ENCODE data around the gene CDRT4. TPM values are rescaled to one million over a fixed set of nuclear protein-coding genes. Genes with fewer than 3 reads are reported as not detected.

The CDRT4 gene
- total and polyA plus RNA-seq, 5 donors from 2014 or later, result 0.22 to 21.0 (median 1.6) TPM

DNA sequence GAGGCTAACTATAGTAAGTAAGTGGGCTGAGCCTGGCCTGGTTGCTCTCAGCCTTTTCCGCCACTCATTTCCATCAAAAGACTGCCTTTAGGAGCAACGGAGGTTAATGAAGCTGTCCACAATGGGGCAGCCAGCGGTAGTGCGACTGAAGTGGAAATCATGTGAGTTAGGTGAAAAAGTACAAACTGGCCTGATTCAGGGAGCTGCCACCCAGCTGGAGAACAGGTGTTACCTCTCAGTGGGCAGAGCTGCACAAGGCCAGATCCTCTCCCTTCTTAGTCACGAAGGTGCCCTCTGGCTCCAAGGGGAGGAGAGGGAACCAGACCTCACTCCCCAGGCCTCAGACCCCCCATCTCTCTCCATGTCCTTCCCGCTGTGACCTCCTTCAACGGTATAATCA lies 34.4 kb upstream of the CDRT4 start:
- no peak for DNase-seq
- no peaks in the 10 kb centered on the region for H3K9me3 ChIP-seq (ENCODE audit: control insufficient read depth in 2 of 2, low read length in 2 of 2)
- Mint-ChIP-seq H3K4me3 (no peak overlapping the region), H3K27ac (peak overlapping the region in 1 of 3 donors; percentile 21), H3K9me3 (no peaks in the 10 kb centered on the region), H3K4me1 (peaks cover 5 to 17% (median 12%) of the 10 kb centered on the region in 4 donors), H3K36me3 (peaks cover 52% of the 10 kb centered on the region), H3K27me3 (peaks cover 4% of the 10 kb centered on the region)
- peaks cover 19% of the 10 kb centered on the region for H3K36me3 ChIP-seq (ENCODE audit: control insufficient read depth, insufficient read depth, low read length)
- H3K27me3 ChIP-seq (ENCODE audit: control insufficient read depth, insufficient read depth, low read length), result no peaks in the 10 kb centered on the region
- H3K4me3 ChIP-seq (ENCODE audit: low read depth, low read length), result no peak overlapping the region
- H3K27ac ChIP-seq (ENCODE audit: insufficient read depth, low read length, poor library complexity, severe bottlenecking), result no peak overlapping the region
- ATAC-seq (ENCODE audit: low read depth in 2 of 2), result no peak
- H3K4me1 ChIP-seq (ENCODE audit: control insufficient read depth, insufficient read depth, low read length, poor library complexity, severe bottlenecking), result peaks cover 7% of the 10 kb centered on the region

DNA sequence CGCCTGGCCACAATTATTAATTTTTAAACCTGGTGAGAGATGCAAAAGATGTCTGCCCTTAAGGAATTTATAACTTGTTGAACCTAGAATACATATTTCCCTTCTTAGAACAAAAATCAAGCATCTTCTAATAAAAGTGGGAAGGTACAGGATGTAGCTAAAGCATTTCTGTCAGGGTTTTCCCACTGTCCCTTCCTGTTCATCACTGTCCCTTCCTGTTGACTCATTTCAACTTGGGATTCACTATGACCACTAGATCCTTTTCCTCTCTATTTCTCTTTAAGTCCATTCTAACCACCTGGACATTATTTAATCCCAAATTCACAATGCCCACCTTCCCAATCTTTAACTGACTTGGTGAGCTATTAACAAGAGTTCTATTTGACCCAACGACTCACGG lies 33.9 kb upstream of the CDRT4 start:
- H3K36me3 ChIP-seq (ENCODE audit: control insufficient read depth, insufficient read depth, low read length), result peaks cover 23% of the 10 kb centered on the region
- no peak overlapping the region for H3K27ac ChIP-seq (ENCODE audit: insufficient read depth, low read length, poor library complexity, severe bottlenecking)
- no peaks in the 10 kb centered on the region for H3K9me3 ChIP-seq (ENCODE audit: control insufficient read depth in 2 of 2, low read length in 2 of 2)
- H3K27me3 ChIP-seq (ENCODE audit: control insufficient read depth, insufficient read depth, low read length), result no peaks in the 10 kb centered on the region
- no peaks in the 10 kb centered on the region for H3K9me3 Mint-ChIP-seq
- H3K36me3 Mint-ChIP-seq, result peaks cover 48% of the 10 kb centered on the region
- peaks cover 4% of the 10 kb centered on the region for H3K27me3 Mint-ChIP-seq
- no peak overlapping the region for H3K4me3 Mint-ChIP-seq
- peak overlapping the region in 1 of 3 donors; percentile 21 for H3K27ac Mint-ChIP-seq
- peaks cover 7% of the 10 kb centered on the region for H3K4me1 ChIP-seq (ENCODE audit: control insufficient read depth, insufficient read depth, low read length, poor library complexity, severe bottlenecking)
- no peak overlapping the region for H3K4me3 ChIP-seq (ENCODE audit: low read depth, low read length)
- no peak for ATAC-seq (ENCODE audit: low read depth in 2 of 2)
- H3K4me1 Mint-ChIP-seq, result peaks cover 5 to 17% (median 12%) of the 10 kb centered on the region in 4 donors
- no peak for DNase-seq

DNA sequence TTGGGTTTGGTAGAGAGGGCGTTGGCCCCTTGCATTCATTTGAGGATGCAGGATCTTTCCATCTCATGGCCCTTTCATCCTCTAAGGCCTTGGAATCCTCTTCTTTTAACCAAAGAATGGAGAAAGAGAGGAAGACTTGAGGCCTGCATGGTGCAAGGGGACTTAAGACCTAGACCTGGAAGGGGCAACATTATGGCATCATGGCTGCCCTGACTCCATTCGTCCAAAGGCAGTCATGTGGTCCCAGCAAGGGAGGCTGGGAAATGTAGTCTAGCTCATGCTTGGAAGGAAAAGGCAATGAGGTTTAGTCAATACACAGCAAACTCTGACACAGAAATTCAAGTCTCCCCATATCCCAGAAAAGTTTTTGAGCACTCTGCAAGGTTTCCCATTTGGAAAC lies 30.7 kb upstream of the CDRT4 start:
- Mint-ChIP-seq H3K4me1 (peaks cover 5 to 10% (median 6%) of the 10 kb centered on the region in 4 donors), H3K27me3 (peaks cover 4% of the 10 kb centered on the region), H3K9me3 (no peaks in the 10 kb centered on the region), H3K36me3 (peaks cover 44% of the 10 kb centered on the region), H3K27ac (no peak overlapping the region), H3K4me3 (no peak overlapping the region)
- no peaks in the 10 kb centered on the region for H3K9me3 ChIP-seq (ENCODE audit: control insufficient read depth in 2 of 2, low read length in 2 of 2)
- no peak overlapping the region for H3K27ac ChIP-seq (ENCODE audit: insufficient read depth, low read length, poor library complexity, severe bottlenecking)
- H3K4me1 ChIP-seq (ENCODE audit: control insufficient read depth, insufficient read depth, low read length, poor library complexity, severe bottlenecking), result peaks cover 6% of the 10 kb centered on the region
- no peaks in the 10 kb centered on the region for H3K27me3 ChIP-seq (ENCODE audit: control insufficient read depth, insufficient read depth, low read length)
- no peak overlapping the region for H3K4me3 ChIP-seq (ENCODE audit: low read depth, low read length)
- peak in 1 of 3 donors; percentile 14 for DNase-seq
- no peak for ATAC-seq (ENCODE audit: low read depth in 2 of 2)
- peaks cover 33% of the 10 kb centered on the region for H3K36me3 ChIP-seq (ENCODE audit: control insufficient read depth, insufficient read depth, low read length)

DNA sequence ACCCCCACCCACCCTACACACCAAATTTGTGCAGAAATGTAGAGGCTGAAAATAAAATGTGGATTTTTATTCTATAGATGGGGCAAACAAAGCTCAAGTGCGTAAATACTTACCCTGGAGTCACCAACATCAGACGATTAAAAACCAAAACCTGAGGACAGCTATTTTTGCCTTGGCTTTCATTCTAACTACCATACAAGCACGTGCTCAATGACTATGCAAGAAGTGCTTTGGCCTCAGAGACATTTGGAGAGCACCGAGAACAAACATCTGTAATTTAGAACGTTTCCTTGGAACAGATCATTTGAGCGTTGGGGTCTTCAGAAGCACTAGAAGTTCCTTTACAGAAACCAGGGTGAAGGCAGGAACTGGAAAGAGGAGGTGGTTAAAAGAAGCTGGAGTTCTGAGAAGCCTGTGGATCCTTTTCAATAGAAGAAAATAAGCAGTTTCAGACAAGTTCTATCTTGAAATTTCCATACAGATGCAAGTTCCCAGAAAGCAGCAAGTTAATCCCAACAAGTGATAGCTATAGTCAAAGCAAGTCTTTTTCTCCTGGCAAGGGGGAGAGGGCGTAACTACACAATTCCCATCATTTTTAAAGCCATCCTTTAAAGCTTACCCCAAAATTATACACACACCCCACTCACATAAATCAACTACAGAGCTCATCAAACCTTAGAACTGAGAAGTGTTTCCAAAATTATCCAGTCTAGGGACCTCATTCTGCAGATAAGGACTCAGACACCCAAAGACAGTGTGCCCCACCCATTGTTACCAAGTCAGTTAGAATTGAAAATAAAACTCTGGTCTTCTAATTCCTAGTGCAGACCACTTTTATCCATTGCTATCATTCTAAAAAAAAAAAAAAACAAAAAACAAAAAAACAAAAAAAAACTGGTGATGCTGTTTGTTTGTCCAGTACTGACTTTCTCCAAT lies 29.6 kb upstream of the CDRT4 start:
- H3K27ac ChIP-seq (ENCODE audit: insufficient read depth, low read length, poor library complexity, severe bottlenecking), result no peak overlapping the region
- H3K4me3 Mint-ChIP-seq, result no peak overlapping the region
- H3K27ac Mint-ChIP-seq, result peak overlapping the region in 1 of 3 donors; percentile 9
- ATAC-seq (ENCODE audit: low read depth in 2 of 2) (no peak), DNase-seq (no peak)
- no peaks in the 10 kb centered on the region for H3K9me3 Mint-ChIP-seq
- no peak overlapping the region for H3K4me3 ChIP-seq (ENCODE audit: low read depth, low read length)
- H3K27me3 ChIP-seq (ENCODE audit: control insufficient read depth, insufficient read depth, low read length), result no peaks in the 10 kb centered on the region
- no peaks in the 10 kb centered on the region for H3K27me3 Mint-ChIP-seq
- no peaks in the 10 kb centered on the region for H3K4me1 ChIP-seq (ENCODE audit: control insufficient read depth, insufficient read depth, low read length, poor library complexity, severe bottlenecking)
- H3K4me1 Mint-ChIP-seq, result peaks cover 0 to 5% (median 3%) of the 10 kb centered on the region in 4 donors
- no peaks in the 10 kb centered on the region for H3K9me3 ChIP-seq (ENCODE audit: control insufficient read depth in 2 of 2, low read length in 2 of 2)
- peaks cover 33% of the 10 kb centered on the region for H3K36me3 ChIP-seq (ENCODE audit: control insufficient read depth, insufficient read depth, low read length)
- H3K36me3 Mint-ChIP-seq, result peaks cover 48% of the 10 kb centered on the region

DNA sequence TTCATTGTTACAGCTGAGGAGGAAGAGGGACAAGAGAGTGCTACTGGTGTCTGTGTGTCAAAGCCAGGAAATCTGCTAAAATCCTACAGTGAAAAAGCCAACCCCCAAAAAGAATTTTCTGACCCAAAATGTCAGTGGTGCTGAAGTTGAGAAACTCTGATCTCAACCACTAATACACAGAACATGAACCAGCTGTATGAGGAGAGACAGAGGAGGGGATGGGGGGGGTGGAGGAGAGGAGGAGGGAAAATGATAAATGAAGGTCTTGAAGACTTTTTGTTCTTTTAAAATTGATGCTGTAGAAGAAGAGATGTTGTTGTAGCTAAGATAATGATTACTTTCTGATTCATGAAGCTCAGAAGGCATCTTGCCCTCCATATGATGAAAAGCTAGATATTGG lies 27.4 kb upstream of the CDRT4 start:
- DNase-seq, result no peak
- Mint-ChIP-seq H3K4me1 (peaks cover 0 to 2% (median 0%) of the 10 kb centered on the region in 4 donors), H3K36me3 (peaks cover 40% of the 10 kb centered on the region), H3K27ac (peak overlapping the region in 2 of 3 donors; percentile 1 to 49), H3K9me3 (no peaks in the 10 kb centered on the region), H3K27me3 (no peaks in the 10 kb centered on the region), H3K4me3 (no peak overlapping the region)
- Histone ChIP-seq H3K4me1 (ENCODE audit: control insufficient read depth, insufficient read depth, low read length, poor library complexity, severe bottlenecking) (no peaks in the 10 kb centered on the region), H3K27ac (ENCODE audit: insufficient read depth, low read length, poor library complexity, severe bottlenecking) (no peak overlapping the region), H3K9me3 (ENCODE audit: control insufficient read depth in 2 of 2, low read length in 2 of 2) (no peaks in the 10 kb centered on the region), H3K36me3 (ENCODE audit: control insufficient read depth, insufficient read depth, low read length) (peaks cover 26% of the 10 kb centered on the region), H3K27me3 (ENCODE audit: control insufficient read depth, insufficient read depth, low read length) (no peaks in the 10 kb centered on the region), H3K4me3 (ENCODE audit: low read depth, low read length) (no peak overlapping the region)
- no peak for ATAC-seq (ENCODE audit: low read depth in 2 of 2)

DNA sequence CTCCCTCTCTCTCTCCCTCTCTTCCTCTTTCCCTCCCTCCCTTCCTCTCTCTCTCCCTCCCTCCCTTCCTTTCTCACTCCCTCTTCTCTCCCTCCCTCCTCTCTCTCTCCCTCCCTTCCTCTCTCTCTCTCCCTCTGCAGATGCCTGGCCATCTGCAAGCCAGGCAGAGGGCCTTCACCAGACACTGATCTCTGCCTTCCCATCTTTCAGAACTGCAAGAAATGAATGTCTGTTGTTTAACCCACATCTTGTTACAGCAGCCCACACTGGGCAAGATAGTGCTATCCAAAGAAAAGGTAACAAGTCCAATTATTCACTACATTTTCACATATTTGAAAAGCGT lies 26.2 kb upstream of the CDRT4 start:
- no peak for ATAC-seq (ENCODE audit: low read depth in 2 of 2)
- Histone ChIP-seq H3K9me3 (ENCODE audit: control insufficient read depth in 2 of 2, low read length in 2 of 2) (no peaks in the 10 kb centered on the region), H3K27ac (ENCODE audit: insufficient read depth, low read length, poor library complexity, severe bottlenecking) (no peak overlapping the region), H3K27me3 (ENCODE audit: control insufficient read depth, insufficient read depth, low read length) (no peaks in the 10 kb centered on the region), H3K36me3 (ENCODE audit: control insufficient read depth, insufficient read depth, low read length) (peaks cover 19% of the 10 kb centered on the region), H3K4me3 (ENCODE audit: low read depth, low read length) (no peak overlapping the region), H3K4me1 (ENCODE audit: control insufficient read depth, insufficient read depth, low read length, poor library complexity, severe bottlenecking) (no peaks in the 10 kb centered on the region)
- H3K36me3 Mint-ChIP-seq, result peaks cover 39% of the 10 kb centered on the region
- no peak overlapping the region for H3K27ac Mint-ChIP-seq
- H3K27me3 Mint-ChIP-seq, result no peaks in the 10 kb centered on the region
- H3K4me3 Mint-ChIP-seq, result no peak overlapping the region
- H3K9me3 Mint-ChIP-seq, result no peaks in the 10 kb centered on the region
- DNase-seq, result no peak
- H3K4me1 Mint-ChIP-seq, result peaks cover 0 to 2% (median 0%) of the 10 kb centered on the region in 4 donors

DNA sequence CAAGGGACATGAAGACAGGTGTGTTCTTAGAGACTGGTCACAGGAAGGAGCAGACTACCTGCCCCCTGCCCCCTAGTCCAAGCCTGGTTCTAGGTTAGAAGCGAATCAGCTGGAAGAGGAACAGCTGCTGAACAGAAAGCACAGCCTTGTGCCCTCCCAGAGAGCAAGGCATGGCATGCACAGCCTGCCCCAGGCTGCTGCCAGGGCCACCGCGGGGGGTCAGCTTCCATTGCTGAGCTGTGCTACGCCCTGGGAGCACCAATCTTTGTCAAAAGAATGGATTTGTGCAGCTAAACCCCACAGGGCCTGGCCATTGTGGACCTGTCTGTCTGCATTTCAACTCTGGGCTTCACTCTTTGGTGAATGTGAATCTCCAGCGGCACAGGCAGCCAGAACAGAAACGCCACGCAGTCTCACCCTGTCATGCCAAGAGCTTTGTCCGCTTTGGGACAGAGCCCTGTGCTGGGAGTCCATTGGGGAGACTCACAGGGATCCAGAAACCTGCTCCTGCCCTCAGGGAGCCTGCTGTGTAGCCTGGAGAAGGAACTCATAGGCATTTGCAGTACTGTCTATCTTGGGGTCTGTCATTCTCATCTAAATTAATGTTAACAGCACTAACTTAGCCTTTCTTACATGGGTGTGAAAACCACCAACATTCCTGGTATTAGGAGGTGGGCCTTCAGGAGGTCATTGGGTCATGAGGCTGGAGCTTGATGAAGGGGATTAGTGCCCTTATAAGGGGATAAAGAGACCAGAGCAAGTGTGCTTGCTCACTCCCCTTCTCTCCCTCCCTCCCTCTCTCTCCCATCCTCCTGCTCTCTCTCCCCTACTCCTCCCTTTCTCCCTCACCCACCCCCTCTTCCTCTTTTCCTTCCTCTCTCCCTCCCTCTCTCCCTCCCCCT lies 25.6 kb upstream of the CDRT4 start:
- DNase-seq, result no peak
- H3K27ac Mint-ChIP-seq, result no peak overlapping the region
- H3K4me1 ChIP-seq (ENCODE audit: control insufficient read depth, insufficient read depth, low read length, poor library complexity, severe bottlenecking), result no peaks in the 10 kb centered on the region
- H3K27me3 Mint-ChIP-seq, result no peaks in the 10 kb centered on the region
- ATAC-seq (ENCODE audit: low read depth in 2 of 2), result no peak
- H3K36me3 ChIP-seq (ENCODE audit: control insufficient read depth, insufficient read depth, low read length), result peaks cover 19% of the 10 kb centered on the region
- no peaks in the 10 kb centered on the region for H3K27me3 ChIP-seq (ENCODE audit: control insufficient read depth, insufficient read depth, low read length)
- H3K9me3 Mint-ChIP-seq, result no peaks in the 10 kb centered on the region
- H3K36me3 Mint-ChIP-seq, result peaks cover 33% of the 10 kb centered on the region
- H3K4me1 Mint-ChIP-seq, result no peaks in the 10 kb centered on the region
- H3K4me3 ChIP-seq (ENCODE audit: low read depth, low read length), result no peak overlapping the region
- H3K9me3 ChIP-seq (ENCODE audit: control insufficient read depth in 2 of 2, low read length in 2 of 2), result no peaks in the 10 kb centered on the region
- H3K27ac ChIP-seq (ENCODE audit: insufficient read depth, low read length, poor library complexity, severe bottlenecking), result no peak overlapping the region
- H3K4me3 Mint-ChIP-seq, result no peak overlapping the region
